SK-N-MC (cell line): ENCODE measurements around the gene DNAH17.

ENCODE experiments used
- EZH2 ChIP-seq: fragments of 200-600 bp; sonication (generic); IDR thresholded peaks from one replicate; pipeline ENCODE4 v1.6.1; 2017; ENCODE audit warnings: antibody characterized with exemption
- POLR2AphosphoS5 ChIP-seq: IDR thresholded peaks from 2 replicates; pipeline ENCODE4 v1.6.1; 2012; ENCODE audit warnings: mild to moderate bottlenecking, low read depth, low read length, borderline replicate concordance

DNA sequence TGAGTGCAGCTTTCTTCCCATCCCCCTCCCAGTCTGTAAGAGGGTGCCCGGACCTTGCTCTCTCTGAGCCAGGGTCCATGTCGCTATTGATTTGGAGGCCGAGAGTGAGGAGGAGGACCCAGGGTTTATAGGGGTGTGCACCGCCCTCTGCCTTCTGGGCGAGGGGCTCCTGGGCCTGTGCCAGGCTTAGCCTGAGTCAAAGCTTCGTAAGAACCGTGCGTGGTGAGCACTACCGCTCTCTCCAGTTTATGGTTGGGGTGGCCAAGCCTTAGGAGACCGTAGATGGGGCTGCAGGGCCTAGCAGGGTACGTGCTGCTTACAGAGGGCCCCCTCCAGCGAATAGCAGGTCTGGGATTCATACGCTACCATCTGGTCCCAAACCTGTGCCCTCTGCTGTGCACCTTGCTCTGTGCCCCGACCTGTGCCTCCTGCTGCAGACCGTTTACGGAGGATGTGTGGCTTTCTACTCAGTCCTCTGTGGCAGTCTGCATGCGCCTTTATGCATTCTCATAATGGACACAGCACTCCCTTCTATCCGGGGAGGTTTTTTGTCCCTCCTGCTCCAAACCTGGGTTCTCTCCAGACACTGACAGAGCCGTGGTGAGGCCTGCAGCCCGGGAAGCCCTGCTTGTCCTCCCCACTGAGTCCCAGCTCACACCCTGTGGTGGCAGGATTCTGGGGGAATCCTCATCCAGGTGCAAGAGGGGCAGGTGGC, 144.0 kb downstream of the DNAH17 start:
- TF ChIP-seq EZH2 (no peak), POLR2AphosphoS5 (no peak)
